GM19463 (cell line): Measurements from ENCODE around the gene VARS2.
A peak's percentile ranks its signal among the peaks of the same experiment; 100 is the strongest.
"Not testable (repeated sequence)": the region's sequence is repeated elsewhere in the genome, so short reads cannot be mapped to it uniquely, and the experiment has no call there.

Source experiments
- ATAC-seq: cut with Tn5 transposase; IDR thresholded peaks from one replicate; pipeline ENCODE4 v1.9.1; 2021; ENCODE audit warnings: mild to moderate bottlenecking, moderate library complexity; ENCODE audit not compliant: unreplicated experiment

The VARS2 gene

GRCh38 chr6:30898750-30899360 lies 15.2 kb upstream of the VARS2 start:
- ATAC-seq = no peak

- no peak for ATAC-seq
Observed at GRCh38 chr6:30900863-30901417, 13.1 kb upstream of the VARS2 start.

DNA sequence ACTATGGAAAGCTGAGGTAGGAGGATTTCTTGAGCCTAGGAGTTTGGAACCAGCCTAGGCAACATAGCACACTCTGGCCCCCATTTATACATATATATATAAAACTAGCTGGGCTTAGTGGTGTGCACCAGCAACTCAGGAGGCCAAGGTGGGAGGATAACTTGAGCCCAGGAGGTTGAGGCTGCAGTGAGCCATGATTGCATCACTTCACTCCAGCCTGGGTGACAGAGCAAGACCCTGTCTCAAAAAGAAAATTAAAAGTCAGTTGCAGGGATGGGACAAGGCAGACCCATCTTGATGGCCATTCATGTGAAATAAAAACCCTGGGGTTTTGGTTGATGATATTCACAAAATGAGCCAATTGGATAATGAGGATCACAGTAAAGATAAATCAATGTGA lies 12.6 kb upstream of the VARS2 start:
- no peak for ATAC-seq

- ATAC-seq = not testable (repeated sequence)
Observed at GRCh38 chr6:30902196-30902595, 11.8 kb upstream of the VARS2 start.

DNA sequence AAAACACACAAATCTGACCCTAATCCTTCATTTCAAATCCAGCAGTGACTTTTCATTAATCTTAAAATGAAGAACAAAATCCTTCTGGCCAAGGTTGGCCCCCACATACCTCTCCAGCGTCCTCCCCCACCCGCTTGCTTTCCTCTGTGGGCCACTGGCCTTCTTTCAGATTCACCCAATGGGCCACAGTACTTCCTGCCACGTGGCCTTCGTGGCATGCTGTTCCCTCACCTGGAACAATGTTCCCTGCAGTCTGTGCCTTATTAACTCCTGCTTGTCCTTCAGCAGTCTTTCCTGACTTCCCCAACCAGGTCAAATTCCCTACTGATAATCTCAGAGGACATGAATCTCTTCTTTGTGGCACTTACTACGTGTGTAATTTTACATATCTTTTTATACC lies 11.3 kb upstream of the VARS2 start:
- no peak for ATAC-seq

GRCh38 chr6:30903236-30903635 lies 10.8 kb upstream of the VARS2 start:
- no peak for ATAC-seq

DNA sequence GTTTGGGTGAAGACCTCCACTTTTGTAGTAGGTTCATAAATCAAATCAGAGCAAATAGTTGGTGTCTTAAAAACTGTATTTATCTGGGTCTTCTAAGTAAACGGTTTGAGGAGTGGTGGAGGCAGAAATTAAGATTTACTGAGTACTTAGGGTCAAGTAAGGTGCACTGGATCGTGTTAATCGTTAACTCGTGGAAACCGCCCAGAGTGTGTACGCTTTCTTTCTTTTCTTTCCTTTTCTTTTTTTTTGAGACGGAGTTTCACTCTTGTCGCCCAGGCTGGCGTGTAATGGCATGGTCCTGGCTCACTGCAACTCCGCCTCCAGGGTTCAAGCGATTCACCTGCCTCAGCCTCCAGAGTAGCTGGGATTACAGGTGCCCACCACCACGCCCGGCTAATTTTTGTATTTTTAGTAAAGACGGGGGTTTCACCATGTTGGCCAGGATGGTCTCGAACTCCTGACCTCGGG lies 6.7 kb upstream of the VARS2 start:
- not testable (repeated sequence) for ATAC-seq

GRCh38 chr6:30907758-30908591 lies 6.1 kb upstream of the VARS2 start, which contains the start of gene GTF2H4:
Gene GTF2H4 (plus strand): TSS chr6:30908207.
- peak; percentile 92 for ATAC-seq

- ATAC-seq = no peak
Observed at GRCh38 chr6:30908700-30909099, 5.3 kb upstream of the VARS2 start.

- not testable (repeated sequence) for ATAC-seq
Observed at GRCh38 chr6:30910473-30910872, 3.6 kb upstream of the VARS2 start.

GRCh38 chr6:30912746-30913520 lies 1.1 kb upstream of the VARS2 start:
- no peak for ATAC-seq

GRCh38 chr6:30913721-30914075 lies 340 bp upstream of the VARS2 start:
- peak; percentile 30 for ATAC-seq

DNA sequence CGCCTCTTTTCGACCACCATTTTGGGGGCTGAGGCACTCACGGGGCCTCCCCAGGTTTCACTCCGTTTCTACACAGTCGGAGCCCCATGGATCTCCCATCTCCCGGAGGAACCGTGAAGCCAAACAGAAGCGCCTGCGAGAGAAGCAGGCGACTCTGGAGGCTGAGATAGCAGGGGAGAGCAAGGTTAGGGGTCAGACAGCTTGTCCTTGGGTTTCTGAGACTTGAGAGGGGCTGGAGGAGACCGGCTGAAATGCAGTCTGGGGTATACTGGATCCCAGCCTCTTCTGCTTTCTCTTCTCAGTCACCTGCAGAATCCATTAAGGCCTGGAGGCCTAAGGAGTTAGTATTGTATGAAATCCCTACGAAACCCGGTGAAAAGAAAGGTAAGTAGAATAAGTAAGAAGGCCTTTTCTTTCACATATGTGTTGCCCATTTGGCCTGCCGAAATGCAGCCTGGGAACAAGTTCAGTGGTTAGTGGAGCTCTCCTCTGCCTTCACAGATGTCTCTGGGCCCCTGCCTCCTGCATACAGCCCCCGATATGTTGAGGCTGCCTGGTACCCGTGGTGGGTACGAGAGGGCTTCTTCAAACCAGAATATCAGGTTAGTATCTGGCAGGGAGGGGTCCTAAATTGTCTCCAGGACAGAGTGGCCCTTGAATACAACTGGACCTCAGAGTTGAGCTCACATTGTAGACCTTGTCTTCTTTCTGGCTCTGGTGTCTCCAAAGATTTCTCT lies 984 bp downstream of the VARS2 start:
- no peak for ATAC-seq

GRCh38 chr6:30915591-30915946 lies 1.5 kb downstream of the VARS2 start:
- ATAC-seq = no peak

GRCh38 chr6:30917041-30917440 lies 3.0 kb downstream of the VARS2 start:
- no peak for ATAC-seq

DNA sequence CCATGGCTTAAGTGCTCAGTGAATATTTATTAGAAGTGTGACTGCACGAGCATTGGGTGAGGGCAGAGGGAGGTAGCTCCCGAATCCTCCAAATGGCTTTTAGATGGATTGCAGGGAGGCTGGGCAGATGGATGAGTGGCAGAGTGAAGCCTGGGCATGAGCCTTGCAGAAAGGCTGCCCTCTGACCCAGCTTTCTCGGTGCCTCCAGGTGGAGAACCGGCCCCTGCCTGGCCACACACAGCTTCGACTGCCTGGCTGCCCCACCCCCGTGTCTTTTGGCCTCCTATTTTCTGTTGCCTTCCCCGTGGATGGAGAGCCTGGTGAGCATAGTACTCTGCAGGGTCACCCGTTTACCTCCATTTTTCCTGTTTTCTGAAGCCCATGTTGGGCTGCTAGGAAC lies 3.4 kb downstream of the VARS2 start:
- no peak for ATAC-seq

DNA sequence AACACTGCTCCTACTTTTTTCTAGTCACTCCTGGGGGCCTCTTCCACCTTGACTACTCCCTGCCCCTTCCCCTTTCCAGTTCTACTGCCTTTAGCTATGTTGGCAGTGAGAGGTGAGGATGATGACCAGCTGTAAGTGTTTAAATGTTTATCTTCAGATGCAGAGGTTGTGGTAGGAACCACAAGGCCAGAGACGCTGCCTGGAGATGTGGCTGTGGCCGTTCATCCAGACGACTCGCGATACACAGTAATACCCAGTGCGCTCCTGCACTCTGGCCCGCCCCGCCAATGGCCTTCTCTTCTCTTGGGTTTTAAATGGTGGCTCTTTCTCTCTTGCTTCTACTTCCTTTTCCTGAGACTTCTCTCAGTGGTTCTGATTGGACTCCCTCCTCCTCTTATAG lies 4.6 kb downstream of the VARS2 start:
- no peak for ATAC-seq

- no peak for ATAC-seq
Observed at GRCh38 chr6:30922447-30922852, 8.4 kb downstream of the VARS2 start.

DNA sequence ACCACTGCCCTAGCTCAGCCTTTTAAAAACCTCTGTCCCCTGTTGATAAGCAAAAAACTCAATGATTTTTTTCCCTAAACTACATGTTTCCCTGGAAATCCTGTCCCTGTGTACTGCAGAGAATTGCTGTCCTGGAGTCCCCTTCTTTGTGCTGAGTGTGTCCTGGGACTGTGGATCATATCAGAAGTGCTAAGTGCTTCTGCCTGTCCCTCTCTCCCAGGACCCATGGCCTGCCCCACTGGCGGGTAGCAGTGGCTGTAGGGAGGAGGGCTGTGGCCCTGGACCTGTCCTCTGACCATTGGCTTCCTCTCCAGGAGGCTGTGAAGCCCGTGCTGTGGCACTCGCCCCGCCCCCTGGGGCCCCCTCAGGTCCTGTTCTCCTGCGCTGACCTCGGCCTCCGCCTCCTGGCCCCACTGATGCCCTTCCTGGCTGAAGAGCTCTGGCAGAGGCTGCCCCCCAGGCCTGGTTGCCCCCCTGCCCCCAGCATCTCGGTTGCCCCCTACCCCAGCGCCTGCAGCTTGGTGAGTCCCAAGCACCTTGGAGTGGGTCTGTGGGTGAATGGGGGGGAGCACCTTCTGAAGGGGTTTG lies 10.1 kb downstream of the VARS2 start:
- ATAC-seq = not testable (repeated sequence)

DNA sequence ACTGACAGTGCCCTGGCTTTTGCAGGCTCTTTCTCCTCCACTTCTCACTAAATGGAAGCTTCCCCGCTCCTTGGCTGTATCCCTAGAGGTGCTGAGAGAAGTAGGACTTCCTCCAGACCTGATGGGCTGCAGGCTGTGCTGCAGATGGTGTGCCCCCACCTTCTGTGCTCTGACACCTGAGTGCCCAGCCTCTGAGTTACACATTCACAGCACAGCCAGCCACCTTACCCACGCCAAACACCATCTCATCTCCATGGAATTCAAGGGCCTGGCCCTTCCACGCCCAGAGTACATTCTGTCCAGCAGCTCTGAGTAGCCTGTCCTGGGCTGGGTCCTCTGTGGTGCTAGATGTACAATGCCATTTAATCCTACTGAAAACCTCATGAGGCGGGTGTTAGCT lies 12.6 kb downstream of the VARS2 start:
- no peak for ATAC-seq
